Measurements from ENCODE around the gene LGALS1. TPM values are rescaled to one million over a fixed set of nuclear protein-coding genes. Genes with fewer than 3 reads are reported as not detected.

Gene LGALS1
- total RNA-seq (209 TPM), polyA plus RNA-seq (100 to 1,000 TPM; 321 to 829 (median 545) TPM)

GRCh38 chr22:37674951-37675929, at the start of gene LGALS1:
Gene LGALS1 (plus strand): TSS chr22:37675636. CDS start chr22:37675703, 67 bp downstream.
- Histone ChIP-seq H3K4me1 (ENCODE audit: control insufficient read depth, insufficient read depth, low read length, poor library complexity, severe bottlenecking) (peaks cover 60% of the 10 kb centered on the region), H3K27ac (ENCODE audit: insufficient read depth, low read length, poor library complexity, severe bottlenecking) (peak within 1 kb of the TSS; percentile 97), H3K27me3 (ENCODE audit: control insufficient read depth, insufficient read depth, low read length) (no peaks in the 10 kb centered on the region), H3K36me3 (ENCODE audit: control insufficient read depth, insufficient read depth, low read length) (no peaks in the 10 kb centered on the region), H3K9me3 (ENCODE audit: control insufficient read depth in 2 of 2, low read length in 2 of 2) (no peaks in the 10 kb centered on the region), H3K4me3 (ENCODE audit: low read depth, low read length) (peak within 1 kb of the TSS; percentile 94)
- ATAC-seq (ENCODE audit: low read depth in 2 of 2), result peak; percentile 23 to 25
- Mint-ChIP-seq H3K4me1 (peaks cover 0 to 68% (median 23%) of the 10 kb centered on the region in 4 donors), H3K4me3 (peak within 1 kb of the TSS; percentile 90 to 97 (median 94)), H3K27me3 (no peaks in the 10 kb centered on the region), H3K27ac (peak within 1 kb of the TSS; percentile 97 to 100 (median 97)), H3K36me3 (no peaks in the 10 kb centered on the region), H3K9me3 (no peaks in the 10 kb centered on the region)
- DNase-seq, result peak; percentile 56 to 89 (median 56)

- Mint-ChIP-seq H3K4me1 (peaks cover 0 to 70% (median 26%) of the 10 kb centered on the region in 4 donors), H3K36me3 (peaks cover 3% of the 10 kb centered on the region), H3K9me3 (no peaks in the 10 kb centered on the region), H3K4me3 (peak overlapping the region in 1 of 4 donors; percentile 31), H3K27me3 (no peaks in the 10 kb centered on the region), H3K27ac (peak overlapping the region in 2 of 3 donors; percentile 84 to 88)
- Histone ChIP-seq H3K36me3 (ENCODE audit: control insufficient read depth, insufficient read depth, low read length) (peaks cover 2% of the 10 kb centered on the region), H3K4me3 (ENCODE audit: low read depth, low read length) (no peak overlapping the region), H3K27ac (ENCODE audit: insufficient read depth, low read length, poor library complexity, severe bottlenecking) (peak overlapping the region; percentile 81), H3K27me3 (ENCODE audit: control insufficient read depth, insufficient read depth, low read length) (no peaks in the 10 kb centered on the region), H3K4me1 (ENCODE audit: control insufficient read depth, insufficient read depth, low read length, poor library complexity, severe bottlenecking) (peaks cover 57% of the 10 kb centered on the region), H3K9me3 (ENCODE audit: control insufficient read depth in 2 of 2, low read length in 2 of 2) (no peaks in the 10 kb centered on the region)
- ATAC-seq (ENCODE audit: low read depth in 2 of 2), result no peak
- DNase-seq, result no peak
Measured at GRCh38 chr22:37625737-37626136, 49.7 kb upstream of the LGALS1 start.

- ATAC-seq (ENCODE audit: low read depth in 2 of 2), result no peak
- Histone ChIP-seq H3K4me1 (ENCODE audit: control insufficient read depth, insufficient read depth, low read length, poor library complexity, severe bottlenecking) (peaks cover 59% of the 10 kb centered on the region), H3K9me3 (ENCODE audit: control insufficient read depth in 2 of 2, low read length in 2 of 2) (no peaks in the 10 kb centered on the region), H3K27me3 (ENCODE audit: control insufficient read depth, insufficient read depth, low read length) (no peaks in the 10 kb centered on the region), H3K4me3 (ENCODE audit: low read depth, low read length) (no peak overlapping the region), H3K36me3 (ENCODE audit: control insufficient read depth, insufficient read depth, low read length) (no peaks in the 10 kb centered on the region), H3K27ac (ENCODE audit: insufficient read depth, low read length, poor library complexity, severe bottlenecking) (peak overlapping the region; percentile 81)
- Mint-ChIP-seq H3K9me3 (no peaks in the 10 kb centered on the region), H3K4me1 (peaks cover 0 to 71% (median 26%) of the 10 kb centered on the region in 4 donors), H3K27ac (peak overlapping the region in 2 of 3 donors; percentile 84 to 92), H3K27me3 (no peaks in the 10 kb centered on the region), H3K4me3 (peak overlapping the region in 1 of 4 donors; percentile 31), H3K36me3 (peaks cover 3% of the 10 kb centered on the region)
- DNase-seq, result no peak
Measured at GRCh38 chr22:37626144-37626543, 49.3 kb upstream of the LGALS1 start.

GRCh38 chr22:37626556-37627075, 48.8 kb upstream of the LGALS1 start:
- H3K27ac ChIP-seq (ENCODE audit: insufficient read depth, low read length, poor library complexity, severe bottlenecking), result peak overlapping the region; percentile 81
- H3K27ac Mint-ChIP-seq, result peak overlapping the region; percentile 84 to 98 (median 92)
- peak overlapping the region in 3 of 4 donors; percentile 60 to 82 (median 73) for H3K4me3 Mint-ChIP-seq
- peaks cover 0 to 74% (median 26%) of the 10 kb centered on the region in 4 donors for H3K4me1 Mint-ChIP-seq
- H3K9me3 Mint-ChIP-seq, result no peaks in the 10 kb centered on the region
- H3K36me3 ChIP-seq (ENCODE audit: control insufficient read depth, insufficient read depth, low read length), result no peaks in the 10 kb centered on the region
- H3K9me3 ChIP-seq (ENCODE audit: control insufficient read depth in 2 of 2, low read length in 2 of 2), result no peaks in the 10 kb centered on the region
- H3K27me3 Mint-ChIP-seq, result no peaks in the 10 kb centered on the region
- peaks cover 64% of the 10 kb centered on the region for H3K4me1 ChIP-seq (ENCODE audit: control insufficient read depth, insufficient read depth, low read length, poor library complexity, severe bottlenecking)
- no peak for ATAC-seq (ENCODE audit: low read depth in 2 of 2)
- no peak for DNase-seq
- H3K36me3 Mint-ChIP-seq, result peaks cover 3% of the 10 kb centered on the region
- no peak overlapping the region for H3K4me3 ChIP-seq (ENCODE audit: low read depth, low read length)
- H3K27me3 ChIP-seq (ENCODE audit: control insufficient read depth, insufficient read depth, low read length), result no peaks in the 10 kb centered on the region

- H3K4me3 ChIP-seq (ENCODE audit: low read depth, low read length), result peak overlapping the region; percentile 41
- Mint-ChIP-seq H3K4me3 (peak overlapping the region; percentile 60 to 90 (median 78)), H3K27me3 (no peaks in the 10 kb centered on the region), H3K36me3 (peaks cover 3% of the 10 kb centered on the region), H3K4me1 (peaks cover 0 to 77% (median 26%) of the 10 kb centered on the region in 4 donors), H3K27ac (peak overlapping the region; percentile 84 to 98 (median 92)), H3K9me3 (peaks cover 0 to 1% (median 0%) of the 10 kb centered on the region in 7 donors)
- DNase-seq (no peak), ATAC-seq (ENCODE audit: low read depth in 2 of 2) (peak; percentile 8 to 10)
- no peaks in the 10 kb centered on the region for H3K27me3 ChIP-seq (ENCODE audit: control insufficient read depth, insufficient read depth, low read length)
- H3K4me1 ChIP-seq (ENCODE audit: control insufficient read depth, insufficient read depth, low read length, poor library complexity, severe bottlenecking), result peaks cover 69% of the 10 kb centered on the region
- H3K36me3 ChIP-seq (ENCODE audit: control insufficient read depth, insufficient read depth, low read length), result no peaks in the 10 kb centered on the region
- peak overlapping the region; percentile 81 for H3K27ac ChIP-seq (ENCODE audit: insufficient read depth, low read length, poor library complexity, severe bottlenecking)
- H3K9me3 ChIP-seq (ENCODE audit: control insufficient read depth in 2 of 2, low read length in 2 of 2), result no peaks in the 10 kb centered on the region
Measured at GRCh38 chr22:37627121-37627520, 48.3 kb upstream of the LGALS1 start.

- DNase-seq (peak; percentile 35 to 86 (median 61)), ATAC-seq (ENCODE audit: low read depth in 2 of 2) (peak; percentile 80 to 87)
- Histone ChIP-seq H3K4me1 (ENCODE audit: control insufficient read depth, insufficient read depth, low read length, poor library complexity, severe bottlenecking) (peaks cover 73% of the 10 kb centered on the region), H3K36me3 (ENCODE audit: control insufficient read depth, insufficient read depth, low read length) (no peaks in the 10 kb centered on the region), H3K27me3 (ENCODE audit: control insufficient read depth, insufficient read depth, low read length) (no peaks in the 10 kb centered on the region), H3K9me3 (ENCODE audit: control insufficient read depth in 2 of 2, low read length in 2 of 2) (no peaks in the 10 kb centered on the region), H3K27ac (ENCODE audit: insufficient read depth, low read length, poor library complexity, severe bottlenecking) (peak overlapping the region; percentile 81), H3K4me3 (ENCODE audit: low read depth, low read length) (peak overlapping the region; percentile 41)
- Mint-ChIP-seq H3K4me3 (peak overlapping the region; percentile 60 to 90 (median 78)), H3K4me1 (peaks cover 0 to 80% (median 26%) of the 10 kb centered on the region in 4 donors), H3K9me3 (peaks cover 0 to 1% (median 0%) of the 10 kb centered on the region in 7 donors), H3K27me3 (no peaks in the 10 kb centered on the region), H3K36me3 (peaks cover 3% of the 10 kb centered on the region), H3K27ac (peak overlapping the region; percentile 84 to 98 (median 92))
Measured at GRCh38 chr22:37627545-37627944, 47.9 kb upstream of the LGALS1 start.

- peaks cover 79% of the 10 kb centered on the region for H3K4me1 ChIP-seq (ENCODE audit: control insufficient read depth, insufficient read depth, low read length, poor library complexity, severe bottlenecking)
- Mint-ChIP-seq H3K9me3 (peaks cover 0 to 1% (median 0%) of the 10 kb centered on the region in 7 donors), H3K27ac (peak overlapping the region; percentile 84 to 98 (median 92)), H3K4me1 (peaks cover 0 to 82% (median 29%) of the 10 kb centered on the region in 4 donors), H3K27me3 (no peaks in the 10 kb centered on the region), H3K36me3 (no peaks in the 10 kb centered on the region), H3K4me3 (peak overlapping the region in 2 of 4 donors; percentile 38 to 60)
- ATAC-seq (ENCODE audit: low read depth in 2 of 2), result no peak
- no peak for DNase-seq
- no peak overlapping the region for H3K4me3 ChIP-seq (ENCODE audit: low read depth, low read length)
- H3K27ac ChIP-seq (ENCODE audit: insufficient read depth, low read length, poor library complexity, severe bottlenecking), result no peak overlapping the region
- no peaks in the 10 kb centered on the region for H3K9me3 ChIP-seq (ENCODE audit: control insufficient read depth in 2 of 2, low read length in 2 of 2)
- no peaks in the 10 kb centered on the region for H3K27me3 ChIP-seq (ENCODE audit: control insufficient read depth, insufficient read depth, low read length)
- H3K36me3 ChIP-seq (ENCODE audit: control insufficient read depth, insufficient read depth, low read length), result no peaks in the 10 kb centered on the region
Measured at GRCh38 chr22:37628830-37629229, 46.6 kb upstream of the LGALS1 start.
